CD4-positive, alpha-beta T cell treated with Interleukin-4 for 4 hours (primary cell): ENCODE measurements around the gene SDC4.

ENCODE experiments used
- DNase-seq: peaks from one replicate; pipeline ENCODE4 v3.0.0-alpha.2; 2020

Gene SDC4

DNA sequence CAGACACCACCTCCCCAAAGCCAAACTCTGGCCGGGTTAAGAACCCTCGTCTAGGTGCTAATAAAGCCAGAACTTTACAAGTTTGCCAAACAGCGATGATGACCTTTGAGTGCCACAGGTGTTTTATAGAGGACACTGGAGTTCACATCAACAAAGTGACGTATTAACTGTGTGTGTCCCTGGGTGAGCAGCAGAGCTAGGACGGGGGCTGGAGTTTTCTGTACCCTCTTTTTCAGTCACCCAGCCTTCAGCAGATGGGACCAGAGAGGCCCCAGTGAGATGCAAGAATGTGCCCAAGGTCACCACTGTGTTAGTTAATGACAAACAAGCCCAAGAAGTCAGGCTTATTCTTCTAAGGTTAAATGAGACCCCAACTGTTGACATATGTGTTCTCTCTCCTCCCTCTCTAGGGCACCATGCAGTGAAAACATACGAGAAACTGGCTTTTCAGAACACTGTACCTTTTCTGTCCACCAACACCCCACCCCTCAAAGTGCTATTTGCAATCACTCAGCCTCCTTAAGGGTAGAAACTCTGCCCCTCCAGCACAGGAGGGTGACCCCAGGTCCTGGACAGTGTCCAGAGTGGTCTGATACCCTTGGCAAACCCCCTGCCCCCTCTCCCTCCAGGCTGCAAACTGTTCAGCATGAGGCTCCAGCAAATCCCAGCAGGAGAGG lies 5.2 kb downstream of the SDC4 start:
- DNase-seq: no peak

DNA sequence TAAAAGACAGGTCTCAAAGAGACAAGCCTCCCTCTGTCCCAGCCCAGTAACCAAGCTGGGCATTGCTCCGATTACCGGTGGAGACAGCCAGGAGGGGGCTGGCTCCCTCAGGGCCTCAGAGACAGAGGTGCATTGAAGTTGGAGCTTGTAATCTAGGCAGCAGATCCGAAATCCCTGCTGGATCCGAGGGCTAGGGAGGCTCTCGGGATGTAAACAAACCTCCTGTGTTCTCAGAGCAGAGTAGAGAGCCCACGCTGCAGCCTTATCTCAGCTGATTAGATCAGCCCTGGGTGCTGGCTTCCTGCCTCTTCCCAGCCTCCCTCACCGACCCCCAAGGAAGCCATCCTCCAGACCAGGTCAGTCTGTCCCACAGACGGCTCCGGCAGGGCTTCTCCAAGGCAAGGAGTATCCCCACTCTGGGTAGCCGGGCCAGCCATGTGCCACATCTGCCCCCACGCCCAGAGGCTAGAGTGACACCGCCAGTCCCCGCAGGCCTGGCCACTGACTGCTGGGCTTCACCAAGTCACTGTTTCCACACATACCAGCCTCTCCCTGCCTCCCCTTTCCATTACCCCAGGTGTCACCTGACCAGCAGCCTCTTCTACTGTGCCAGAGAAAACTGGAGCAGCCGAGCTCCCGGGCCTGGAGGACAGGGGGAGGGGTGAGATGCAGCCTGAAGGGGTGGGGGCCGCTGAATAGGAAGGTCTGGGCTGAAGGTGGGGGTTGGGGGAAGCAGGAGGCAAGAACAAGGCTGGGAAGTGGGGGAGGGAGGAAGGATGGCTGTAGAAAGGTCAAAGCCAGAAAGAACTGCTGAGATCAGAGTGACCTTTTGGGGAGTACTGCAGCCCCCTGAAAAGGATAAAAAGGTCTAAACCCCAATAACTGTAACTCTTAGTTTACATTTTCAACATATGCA lies 6.0 kb downstream of the SDC4 start:
- no peak for DNase-seq

GRCh38 chr20:45341579-45341938 lies 6.7 kb downstream of the SDC4 start:
- DNase-seq: no peak

DNA sequence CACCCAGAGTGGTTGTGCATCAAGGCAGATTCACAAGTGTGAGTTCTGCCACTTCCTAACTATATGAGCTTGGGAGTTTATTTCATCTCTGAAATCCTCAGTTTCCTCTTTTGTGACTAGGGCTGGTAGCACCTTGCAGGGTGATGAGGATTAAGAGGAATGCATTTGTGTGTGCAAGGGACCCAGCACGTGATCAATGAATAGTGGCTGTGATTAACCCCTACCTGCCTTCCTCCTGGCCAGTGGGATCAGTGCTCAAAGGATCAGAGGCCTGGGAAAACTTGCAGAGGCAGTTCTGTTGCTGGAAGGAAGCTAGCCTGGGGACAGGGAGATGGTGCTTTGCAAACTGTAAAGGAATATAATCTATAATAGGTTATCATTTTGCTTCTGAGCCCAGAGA lies 7.3 kb downstream of the SDC4 start:
- no peak for DNase-seq

DNA sequence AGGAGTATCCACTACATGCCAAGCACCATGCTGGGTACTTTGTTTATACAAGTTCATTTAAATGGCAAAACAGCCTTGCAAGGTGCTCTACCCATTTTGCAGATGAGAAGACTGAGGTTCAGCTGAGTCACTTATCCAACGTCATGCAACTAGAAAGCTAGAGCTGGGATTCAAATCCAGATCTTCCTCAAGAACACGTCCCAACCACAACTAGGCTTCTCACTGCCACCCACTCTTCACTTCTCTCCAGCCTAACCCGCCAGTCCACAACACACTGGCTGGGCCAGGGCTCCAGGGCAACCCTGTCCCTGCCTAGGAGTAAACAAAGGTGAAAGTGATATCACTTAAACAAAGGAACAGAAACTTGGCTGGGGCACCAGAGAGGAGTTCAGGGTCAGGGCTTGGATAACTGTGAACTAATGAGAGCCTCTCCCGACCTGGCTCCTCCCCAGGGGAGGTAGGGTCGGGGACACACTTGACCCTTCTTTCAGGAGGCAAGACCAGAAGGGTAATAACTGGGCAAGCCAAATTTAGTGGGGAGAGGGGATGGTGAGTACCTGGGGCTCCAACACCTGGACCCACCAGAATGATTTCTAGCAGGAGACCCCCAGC lies 7.9 kb downstream of the SDC4 start:
- DNase-seq: no peak

GRCh38 chr20:45339799-45340198 lies 8.4 kb downstream of the SDC4 start:
- DNase-seq: no peak

DNA sequence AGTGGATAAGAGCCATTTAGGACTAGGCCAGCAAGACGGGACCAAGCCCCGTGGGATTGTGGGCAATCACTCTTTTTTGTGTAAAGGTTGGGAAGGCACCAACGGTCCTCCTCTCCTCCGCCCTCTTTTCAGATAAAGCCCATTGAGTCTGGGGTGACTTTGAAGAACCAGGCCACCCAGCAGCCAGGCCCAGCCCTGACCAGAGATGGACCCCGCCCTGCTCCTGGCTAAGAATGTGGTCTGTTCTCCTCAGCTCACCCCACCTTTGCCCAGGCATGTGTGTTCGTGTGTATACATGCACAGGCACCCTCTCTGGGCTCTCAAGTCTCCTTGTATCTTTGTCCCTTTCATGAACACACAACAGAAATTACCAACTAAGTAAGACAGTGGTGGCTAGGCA lies 9.1 kb downstream of the SDC4 start:
- DNase-seq: no peak

- no peak for DNase-seq
Measured at GRCh38 chr20:45338121-45339030, 9.8 kb downstream of the SDC4 start.

DNA sequence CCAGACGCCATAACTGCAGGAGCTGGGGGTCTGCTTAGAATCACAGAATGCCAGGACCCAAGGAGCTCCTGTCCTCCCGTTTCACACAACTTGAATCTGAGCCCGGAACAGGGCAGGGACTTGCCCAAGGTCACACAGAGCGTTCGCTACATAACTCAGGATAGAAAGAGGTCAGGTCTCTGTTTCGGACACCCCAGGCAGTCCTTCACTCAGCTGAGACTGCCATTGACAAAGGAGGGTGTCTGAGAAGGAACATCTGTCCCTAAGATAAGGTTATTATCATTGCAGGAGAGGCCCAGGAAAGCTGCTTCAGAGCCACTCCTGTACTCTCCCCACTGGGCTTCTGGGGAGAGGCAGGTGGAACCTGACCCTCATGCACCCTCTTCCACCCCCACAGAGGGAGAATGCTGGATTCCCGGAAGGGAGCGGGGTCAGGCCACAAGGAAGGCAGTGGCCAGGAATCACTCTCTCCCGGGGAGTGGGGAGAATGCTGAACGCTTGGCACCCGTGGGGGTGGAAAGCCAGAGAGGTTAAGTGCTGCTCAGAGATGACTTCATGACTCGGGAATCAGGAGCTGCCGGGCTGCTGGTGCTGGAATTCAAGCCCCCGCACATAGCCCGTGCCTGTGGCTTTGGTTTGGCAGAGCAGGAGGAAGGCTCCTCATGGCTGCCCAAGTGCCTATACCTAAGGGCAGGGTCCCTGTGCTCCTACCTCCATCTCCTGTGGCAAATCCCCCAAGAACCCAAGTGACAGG lies 10.7 kb downstream of the SDC4 start:
- no peak for DNase-seq

GRCh38 chr20:45336530-45337366 lies 11.5 kb downstream of the SDC4 start:
- no peak for DNase-seq

DNA sequence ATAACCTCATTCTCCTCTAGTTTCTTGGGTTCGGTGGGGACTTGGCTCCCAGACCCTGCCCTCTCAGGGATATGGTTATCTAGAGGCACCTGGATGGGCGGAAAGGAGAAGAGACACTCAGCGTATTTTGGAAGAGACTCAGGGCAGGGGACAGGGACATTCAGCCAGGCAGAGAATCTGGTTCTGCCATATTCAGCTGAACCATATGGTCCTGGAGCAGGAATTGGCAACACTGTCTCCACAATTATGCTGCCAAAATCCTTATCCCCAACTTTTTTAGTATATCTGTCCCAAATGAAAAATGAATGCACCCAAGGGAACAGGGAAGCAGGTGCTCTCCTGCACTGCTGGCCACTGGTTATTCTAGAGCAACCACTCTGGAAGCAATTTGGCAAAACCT lies 17.7 kb downstream of the SDC4 start:
- DNase-seq: no peak

- DNase-seq: no peak
Measured at GRCh38 chr20:45329497-45330319, 18.5 kb downstream of the SDC4 start.

DNA sequence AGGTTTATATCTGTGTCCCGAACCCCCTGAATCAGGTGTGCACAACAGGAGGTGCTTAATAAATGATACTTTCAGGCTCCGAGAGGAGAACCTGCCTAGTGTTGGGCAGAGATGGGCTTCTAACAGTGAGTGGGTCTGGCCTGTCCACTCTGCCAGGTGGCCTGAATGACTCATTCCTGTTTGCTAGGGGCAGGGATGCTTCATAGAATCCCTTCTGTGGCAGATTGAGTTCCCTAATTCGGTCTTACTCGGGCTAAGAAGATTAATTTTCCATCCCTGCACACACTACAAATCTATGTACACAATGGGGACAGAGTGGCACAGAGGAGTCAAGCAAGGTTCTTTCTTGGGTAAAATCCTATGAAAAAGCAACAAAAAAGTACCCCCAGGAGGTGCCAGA lies 19.8 kb downstream of the SDC4 start:
- no peak for DNase-seq

DNA sequence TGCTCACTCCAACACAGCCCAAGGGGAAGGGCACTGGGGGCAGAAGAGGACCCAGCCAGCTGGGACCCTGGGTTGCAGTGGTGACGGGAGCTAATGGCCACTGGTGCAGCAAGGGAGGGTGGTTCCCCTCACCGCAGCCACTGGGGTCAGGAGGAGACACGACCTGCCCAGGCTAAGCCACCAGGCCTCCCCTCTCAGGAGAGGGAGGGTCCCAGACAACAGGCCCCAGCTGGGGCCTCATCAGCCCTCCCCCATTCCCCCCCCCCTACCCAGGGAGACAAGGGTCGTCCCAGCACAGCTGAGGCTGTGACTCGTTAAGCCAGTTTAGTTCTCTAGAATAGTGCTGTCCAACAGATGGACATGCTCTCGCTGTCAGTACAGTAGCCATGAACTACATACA lies 22.9 kb downstream of the SDC4 start:
- no peak for DNase-seq

DNA sequence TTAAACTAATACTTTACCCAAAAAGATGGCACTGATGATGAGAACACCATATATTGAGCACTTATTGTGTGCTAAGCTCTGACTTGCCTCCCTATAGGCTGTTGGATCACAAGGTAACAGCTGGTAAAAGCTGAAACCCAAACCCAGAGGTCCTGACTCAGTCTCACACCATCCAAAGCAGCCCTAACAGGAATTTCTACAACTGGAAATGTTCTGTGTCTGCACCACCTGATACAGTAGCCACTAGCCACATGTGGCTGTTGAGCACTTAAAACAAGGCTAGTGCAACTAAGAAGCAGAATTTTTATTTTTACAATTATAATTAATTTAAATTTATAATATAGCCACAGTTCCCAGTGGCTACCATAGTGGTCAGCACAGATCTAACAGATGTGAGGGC lies 24.5 kb downstream of the SDC4 start:
- DNase-seq: no peak

DNA sequence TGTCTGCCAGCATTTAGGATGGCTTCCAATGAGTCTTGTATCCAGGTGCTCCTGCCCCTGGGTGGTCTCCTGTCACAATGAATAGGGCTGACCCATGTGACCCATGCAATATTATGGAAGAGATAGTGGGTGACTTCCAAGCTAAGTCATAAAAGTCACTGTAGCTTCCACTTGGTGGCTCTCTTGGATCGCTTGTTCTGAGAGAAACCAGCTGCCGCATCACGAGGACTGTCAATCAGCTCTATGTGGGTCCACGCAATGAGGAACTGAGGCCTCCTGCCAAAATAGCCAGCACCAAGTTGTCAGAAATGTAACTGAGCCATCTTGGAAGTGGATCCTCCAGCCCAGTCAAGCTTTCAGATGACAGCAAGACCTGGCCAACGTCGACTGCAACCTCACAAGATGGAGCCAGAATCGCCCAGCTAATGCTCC lies 25.3 kb downstream of the SDC4 start:
- DNase-seq: peak; percentile 16

- DNase-seq: peak; percentile 20
Measured at GRCh38 chr20:45320948-45321595, 27.2 kb downstream of the SDC4 start.

DNA sequence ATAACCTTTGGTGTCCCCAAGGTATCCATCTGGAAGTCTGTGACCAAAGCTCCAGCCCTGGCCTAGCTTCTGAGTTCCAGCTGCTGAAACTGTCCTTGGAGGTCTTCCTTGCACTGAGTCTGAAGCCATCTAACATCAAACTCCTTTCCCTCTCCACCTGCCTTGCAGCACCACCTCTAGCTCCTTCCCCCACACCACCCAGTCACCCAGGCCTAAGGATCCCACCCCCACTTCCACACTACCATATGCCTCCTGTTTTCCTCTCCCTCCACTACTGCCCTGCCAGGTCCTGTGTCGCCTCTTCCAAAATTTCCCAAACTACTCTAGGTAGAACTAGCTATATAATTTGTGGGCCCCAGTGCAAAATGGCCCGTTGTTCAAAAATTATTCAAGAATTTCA lies 29.3 kb downstream of the SDC4 start:
- DNase-seq: no peak

DNA sequence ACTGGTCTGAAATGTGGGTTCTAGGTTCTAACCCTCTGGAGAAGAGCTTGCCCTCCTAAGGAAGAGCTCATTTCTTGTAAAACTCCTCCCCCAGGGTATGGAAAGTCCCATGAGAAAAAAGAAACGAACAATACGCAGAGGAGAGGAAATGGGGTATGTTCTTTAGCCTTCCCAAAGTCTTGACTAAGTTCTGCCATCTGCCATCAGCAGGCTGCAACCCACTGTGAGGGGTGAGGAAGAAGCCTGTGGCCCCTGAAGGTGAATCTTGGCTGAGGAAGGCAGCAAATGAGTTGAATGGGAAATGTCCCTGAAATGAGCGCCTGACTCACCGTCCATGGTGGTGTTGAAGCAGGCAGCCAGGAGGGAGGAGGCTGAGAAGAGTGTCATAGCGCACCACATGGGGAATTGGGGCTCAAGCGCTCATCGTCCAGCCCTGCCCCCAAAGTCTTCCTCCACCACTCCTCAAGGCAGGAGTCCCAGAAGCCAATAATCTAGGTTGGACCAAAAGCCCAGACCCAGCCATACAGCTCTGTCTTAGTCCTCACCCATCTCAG lies 29.8 kb downstream of the SDC4 start:
- no peak for DNase-seq
